BJ (cell line): ENCODE data around the gene SLFN11. TPM values are rescaled to one million over a fixed set of nuclear protein-coding genes. Genes with fewer than 3 reads are reported as not detected.
"Not testable (repeated sequence)": the region's sequence is repeated elsewhere in the genome, so short reads cannot be mapped to it uniquely, and the experiment has no call there.

Source experiments
- CTCF ChIA-PET: fragments of 350-600 bp; formaldehyde crosslinking; extraction: SDS; loops from one replicate; lab custom pipeline; 2021; ENCODE audit warnings: antibody characterized with exemption, inconsistent platforms; lab: Yijun Ruan, JAX
- POLR2A ChIA-PET: fragments of 300-600 bp; sonication (Branson Sonifier 250); formaldehyde crosslinking; extraction: SDS; loops from one replicate; lab custom pipeline; 2021; ENCODE audit warnings: antibody characterized with exemption; lab: Charles Lee
- DNase-seq: peaks from one replicate; pipeline ENCODE4 v3.0.0-alpha.2; 2011; ENCODE audit warnings: low read depth
- H3K27me3 ChIP-seq: 2 replicates; pipeline ENCODE4 v1.6.0; 2011; ENCODE audit warnings: low read length; ENCODE audit not compliant: control insufficient read depth, insufficient read depth
- H3K36me3 ChIP-seq: 2 replicates; pipeline ENCODE4 v1.5.1; 2011; ENCODE audit warnings: low read length; ENCODE audit not compliant: control insufficient read depth, insufficient read depth
- H3K4me3 ChIP-seq: 2 replicates; pipeline ENCODE4 v1.5.1; 2011; ENCODE audit warnings: low read depth, mild to moderate bottlenecking, control low read depth, low read length
- polyA plus RNA-seq: library from polyadenylated mRNA; depleted of rRNA; stranded (reverse); fragments of >200 nt; gene quantifications from 2 replicates; pipeline ENCODE4 v1.2.3, GENCODE V29; 2011; rRNA removed
- small RNA-seq: library from RNA; depleted of rRNA; stranded (forward); fragments of <200 nt; gene quantifications from one replicate; pipeline ENCODE3, GENCODE V24; 2012; ENCODE audit warnings: low replicate concordance, low read depth; ENCODE audit not compliant: insufficient read length
- TF ChIP-seq, protein P1 (sequence below): IDR thresholded peaks from 2 replicates; pipeline ENCODE4 v1.5.1; 2011; ENCODE audit warnings: low read depth, mild to moderate bottlenecking, control low read depth, inconsistent platforms, low read length, moderate library complexity; ENCODE audit not compliant: insufficient read depth

Gene SLFN11
- polyA plus RNA-seq, 1 experiment, result 14.5 TPM

DNA sequence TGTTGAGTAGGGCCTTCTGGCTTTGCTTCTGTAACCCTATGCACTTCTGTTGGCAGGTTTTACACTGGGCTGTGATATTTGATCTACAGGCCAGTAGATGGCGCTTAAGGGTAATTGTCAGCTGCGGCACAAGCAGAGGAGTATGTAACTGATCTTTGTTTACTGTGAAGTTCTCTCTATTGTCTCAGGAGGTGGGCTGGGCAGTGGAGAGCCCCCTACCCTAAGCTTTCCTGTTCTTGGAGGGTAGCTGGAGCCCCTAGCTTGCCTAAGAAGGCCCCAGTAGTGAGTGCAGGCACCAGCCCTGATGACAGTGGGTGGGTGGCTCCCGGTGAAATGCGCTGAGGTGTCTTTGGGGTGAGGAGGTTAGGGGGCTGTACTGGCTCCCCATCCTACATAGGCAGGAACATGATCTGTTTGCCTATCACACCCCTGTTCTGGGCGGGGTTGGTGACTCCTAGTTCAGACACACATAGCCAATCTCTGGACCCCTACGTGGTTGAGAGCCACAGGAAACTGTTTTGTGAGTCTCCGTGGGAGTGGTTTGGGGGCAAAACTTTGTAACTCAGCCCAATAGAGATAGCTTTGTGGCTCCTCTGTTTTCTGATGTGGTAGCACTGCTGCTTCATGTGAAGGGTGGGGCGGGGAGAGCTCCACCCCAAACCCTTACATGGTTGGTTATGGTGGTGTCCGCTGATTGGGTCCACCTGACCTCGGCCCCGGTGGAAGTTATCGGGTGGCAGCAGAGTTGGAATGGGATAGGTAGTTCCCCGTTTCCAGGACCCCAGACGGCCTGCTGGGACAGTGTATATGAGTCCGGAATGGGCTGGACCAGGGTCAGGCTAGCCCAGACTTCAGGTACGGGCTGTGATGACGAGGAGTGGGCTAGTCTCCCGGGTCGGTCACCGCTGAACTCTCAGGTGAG, 60.4 kb downstream of the SLFN11 start:
- ChIA-PET CTCF (interaction anchor here (0.6 to 7.7 kb wide), 29 partner anchors 11 to 994 kb away, joined by 3 to 195 read pairs (median 3); partner anchors contain the start of genes CCL8, PEX12 and SLFN12L), POLR2A (no interaction called here)
- Histone ChIP-seq H3K27me3 (peaks cover 2% of the 10 kb centered on the region; the same call in 1 of the 2 replicates), H3K36me3 (no peaks in the 10 kb centered on the region), H3K4me3 (no peak overlapping the region)
- TF ChIP-seq, protein P1, sequence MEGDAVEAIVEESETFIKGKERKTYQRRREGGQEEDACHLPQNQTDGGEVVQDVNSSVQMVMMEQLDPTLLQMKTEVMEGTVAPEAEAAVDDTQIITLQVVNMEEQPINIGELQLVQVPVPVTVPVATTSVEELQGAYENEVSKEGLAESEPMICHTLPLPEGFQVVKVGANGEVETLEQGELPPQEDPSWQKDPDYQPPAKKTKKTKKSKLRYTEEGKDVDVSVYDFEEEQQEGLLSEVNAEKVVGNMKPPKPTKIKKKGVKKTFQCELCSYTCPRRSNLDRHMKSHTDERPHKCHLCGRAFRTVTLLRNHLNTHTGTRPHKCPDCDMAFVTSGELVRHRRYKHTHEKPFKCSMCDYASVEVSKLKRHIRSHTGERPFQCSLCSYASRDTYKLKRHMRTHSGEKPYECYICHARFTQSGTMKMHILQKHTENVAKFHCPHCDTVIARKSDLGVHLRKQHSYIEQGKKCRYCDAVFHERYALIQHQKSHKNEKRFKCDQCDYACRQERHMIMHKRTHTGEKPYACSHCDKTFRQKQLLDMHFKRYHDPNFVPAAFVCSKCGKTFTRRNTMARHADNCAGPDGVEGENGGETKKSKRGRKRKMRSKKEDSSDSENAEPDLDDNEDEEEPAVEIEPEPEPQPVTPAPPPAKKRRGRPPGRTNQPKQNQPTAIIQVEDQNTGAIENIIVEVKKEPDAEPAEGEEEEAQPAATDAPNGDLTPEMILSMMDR, result peak; percentile 79
- no peak for DNase-seq

DNA sequence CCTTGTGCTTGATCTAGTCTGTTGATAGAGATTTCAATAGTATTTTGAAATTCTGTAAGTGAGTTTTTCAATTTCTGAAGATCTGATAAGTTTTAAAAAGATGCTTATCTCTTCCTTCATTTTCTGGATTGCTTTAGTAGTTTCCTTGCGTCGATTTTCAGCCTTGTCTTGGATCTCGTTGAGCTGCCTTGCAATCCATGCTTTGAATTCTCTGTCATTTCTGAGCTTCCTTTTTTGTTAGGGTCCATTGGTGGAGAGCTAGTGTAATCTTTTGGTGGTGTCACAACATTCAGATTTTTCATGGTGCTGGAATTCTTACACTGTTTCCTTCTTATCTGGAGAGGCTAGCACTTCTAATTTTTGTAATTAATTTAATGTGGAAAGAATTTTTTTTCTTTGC, 61.1 kb downstream of the SLFN11 start:
- ChIA-PET POLR2A (no interaction called here), CTCF (interaction anchor here (0.7 to 7.7 kb wide), 20 partner anchors 10 to 451 kb away, joined by 3 to 195 read pairs (median 4); partner anchors contain the start of genes PEX12 and SLFN12L)
- TF ChIP-seq, protein P1, result no peak
- Histone ChIP-seq H3K36me3 (no peaks in the 10 kb centered on the region), H3K27me3 (0 out of 2 replicates have a peak, but pooled peaks cover 2% of the 10 kb centered on the region), H3K4me3 (no peak overlapping the region)
- DNase-seq, result no peak

DNA sequence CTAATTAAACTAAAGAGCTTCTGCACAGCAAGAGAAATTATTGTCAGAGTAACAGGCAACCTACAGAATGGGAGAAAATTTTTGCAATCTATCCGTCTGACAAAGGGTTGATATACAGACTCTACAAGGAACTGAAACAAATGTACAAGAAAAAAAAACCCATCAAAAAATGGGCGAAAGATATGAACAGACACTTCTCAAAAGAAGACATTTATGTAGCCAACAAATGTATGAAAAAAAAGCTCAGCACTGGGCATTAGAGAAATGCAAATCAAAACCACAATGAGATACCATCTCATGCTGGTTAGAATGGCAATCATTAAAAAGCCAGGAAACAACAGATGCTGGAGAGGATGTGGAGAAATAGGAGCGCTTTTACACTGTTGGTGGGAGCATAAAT, 64.1 kb downstream of the SLFN11 start:
- CTCF ChIA-PET, result interaction anchor here (0.6 to 7.7 kb wide), 2 partner anchors 159 to 227 kb away, joined by 6 to 195 read pairs; partner anchors contain the start of gene SLFN12L
- H3K36me3 ChIP-seq, H3K4me3 ChIP-seq, DNase-seq, H3K27me3 ChIP-seq, POLR2A ChIA-PET: not testable (repeated sequence)

Small RNA genes lying within 50 kb of the gene (small RNA-seq; reads per million reads assigned to genes)
- gene AC060766.3 (not detected), gene AC060766.5 (not detected)

Other genes starting within 250 kb of the SLFN11 start
- gene NLE1, start 231.3 kb downstream of the SLFN11 start, polyA plus RNA-seq, result 8.1 and 14.9 TPM in 2 replicates
- not detected in 2 replicates for gene UNC45B, start 225.8 kb downstream of the SLFN11 start, polyA plus RNA-seq
- gene SLC35G3, start 179.2 kb downstream of the SLFN11 start, polyA plus RNA-seq, result not detected in 2 replicates
- 32.6 and 65.3 TPM in 2 replicates for gene SLFN5, start 130.5 kb downstream of the SLFN11 start, polyA plus RNA-seq
- gene SLFN12, start 58.9 kb upstream of the SLFN11 start, polyA plus RNA-seq, result 8.6 and 16.5 TPM in 2 replicates
- 1.3 and 1.7 TPM in 2 replicates for gene SLFN13, start 75.1 kb upstream of the SLFN11 start, polyA plus RNA-seq
- gene SLFN12L, start 164.1 kb upstream of the SLFN11 start, polyA plus RNA-seq, result not detected in 2 replicates
- gene SLFN14, start 187.2 kb upstream of the SLFN11 start, polyA plus RNA-seq, result not detected in 2 replicates
- 8.5 and 11.0 TPM in 2 replicates for gene PEX12, start 204.9 kb upstream of the SLFN11 start, polyA plus RNA-seq
- gene AP2B1, start 213.7 kb upstream of the SLFN11 start, polyA plus RNA-seq, result 122 and 151 TPM in 2 replicates